Glutamatergic neuron (in vitro differentiated cells): Measurements from ENCODE around the gene UGT1A7. TPM values are rescaled to one million over a fixed set of nuclear protein-coding genes. Genes with fewer than 3 reads are reported as not detected.

Experiments used
- DNase-seq: peaks from one replicate; pipeline ENCODE4 v3.0.0; 2022
- H3K27ac Mint-ChIP-seq: one replicate; pipeline ENCODE4 v1.8.0; 2020; ENCODE audit warnings: mild to moderate bottlenecking, mixed read lengths, inconsistent platforms; ENCODE audit not compliant: unreplicated experiment
- H3K27me3 Mint-ChIP-seq: one replicate; pipeline ENCODE4 v1.8.0; 2020; ENCODE audit warnings: mild to moderate bottlenecking, moderate library complexity, mixed read lengths, inconsistent platforms; ENCODE audit not compliant: unreplicated experiment
- H3K36me3 Mint-ChIP-seq: one replicate; pipeline ENCODE4 v1.8.0; 2020; ENCODE audit warnings: mild to moderate bottlenecking, mixed read lengths, inconsistent platforms; ENCODE audit not compliant: unreplicated experiment
- H3K4me1 Mint-ChIP-seq: one replicate; pipeline ENCODE4 v1.8.0; 2020; ENCODE audit warnings: mild to moderate bottlenecking, low read depth, mixed read lengths, inconsistent platforms; ENCODE audit not compliant: unreplicated experiment
- H3K4me3 Mint-ChIP-seq: one replicate; pipeline ENCODE4 v1.8.0; 2020; ENCODE audit warnings: mild to moderate bottlenecking, mixed read lengths, inconsistent platforms; ENCODE audit not compliant: unreplicated experiment
- H3K9me3 Mint-ChIP-seq: one replicate; pipeline ENCODE4 v1.8.0; 2020; ENCODE audit warnings: mild to moderate bottlenecking, moderate library complexity, mixed read lengths, inconsistent platforms; ENCODE audit not compliant: unreplicated experiment
- total RNA-seq: library from RNA; stranded (reverse); fragmentation: NEBNext Ultra II Directional; extraction: Animal tissue kit (Norgen Biotek cat#: 25700); gene quantifications from one replicate; pipeline ENCODE4 v1.2.1, GENCODE V29; 2021; ENCODE audit not compliant: unreplicated experiment
- TF ChIP-seq, protein P1 (sequence below): fragments of 200-600 bp; sonication (generic); IDR thresholded peaks from one replicate; pipeline ENCODE4 v1.5.0; 2021; ENCODE audit not compliant: partially characterized antibody, unreplicated experiment

The UGT1A7 gene
- total RNA-seq, 1 donor from 2014 or later = not detected

DNA sequence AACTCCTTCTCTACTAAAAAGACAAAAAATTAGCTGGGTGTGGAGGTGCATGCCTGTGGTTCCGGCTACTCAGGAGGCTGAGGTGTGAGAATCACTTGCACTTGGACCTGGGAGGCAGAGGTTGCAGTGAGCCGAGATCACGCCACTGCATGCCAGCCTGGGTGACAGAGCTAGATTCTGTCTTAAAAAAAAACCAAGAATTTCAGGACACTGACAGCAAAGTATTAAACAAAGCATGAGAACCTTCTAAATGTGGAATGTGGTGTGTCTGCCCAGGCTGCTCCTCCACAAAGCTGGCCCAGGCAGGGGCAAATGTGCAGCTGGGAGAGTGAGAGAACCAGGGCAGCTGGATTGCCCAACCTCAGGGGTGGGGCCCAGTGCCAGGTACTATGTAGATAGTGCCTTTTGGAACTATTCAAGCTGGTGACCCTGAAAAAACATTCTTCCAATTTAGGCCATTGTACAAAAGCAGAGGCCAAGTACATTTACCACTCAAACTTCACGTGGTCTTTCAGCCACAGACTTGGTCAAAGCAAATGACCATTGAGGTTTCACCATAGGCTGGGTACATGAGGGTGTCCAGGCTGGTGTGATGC lies 24.3 kb downstream of the UGT1A7 start:
- no peaks in the 10 kb centered on the region for H3K4me1 Mint-ChIP-seq
- DNase-seq = no peak
- no peaks in the 10 kb centered on the region for H3K36me3 Mint-ChIP-seq
- no peak overlapping the region for H3K27ac Mint-ChIP-seq
- TF ChIP-seq, protein P1, sequence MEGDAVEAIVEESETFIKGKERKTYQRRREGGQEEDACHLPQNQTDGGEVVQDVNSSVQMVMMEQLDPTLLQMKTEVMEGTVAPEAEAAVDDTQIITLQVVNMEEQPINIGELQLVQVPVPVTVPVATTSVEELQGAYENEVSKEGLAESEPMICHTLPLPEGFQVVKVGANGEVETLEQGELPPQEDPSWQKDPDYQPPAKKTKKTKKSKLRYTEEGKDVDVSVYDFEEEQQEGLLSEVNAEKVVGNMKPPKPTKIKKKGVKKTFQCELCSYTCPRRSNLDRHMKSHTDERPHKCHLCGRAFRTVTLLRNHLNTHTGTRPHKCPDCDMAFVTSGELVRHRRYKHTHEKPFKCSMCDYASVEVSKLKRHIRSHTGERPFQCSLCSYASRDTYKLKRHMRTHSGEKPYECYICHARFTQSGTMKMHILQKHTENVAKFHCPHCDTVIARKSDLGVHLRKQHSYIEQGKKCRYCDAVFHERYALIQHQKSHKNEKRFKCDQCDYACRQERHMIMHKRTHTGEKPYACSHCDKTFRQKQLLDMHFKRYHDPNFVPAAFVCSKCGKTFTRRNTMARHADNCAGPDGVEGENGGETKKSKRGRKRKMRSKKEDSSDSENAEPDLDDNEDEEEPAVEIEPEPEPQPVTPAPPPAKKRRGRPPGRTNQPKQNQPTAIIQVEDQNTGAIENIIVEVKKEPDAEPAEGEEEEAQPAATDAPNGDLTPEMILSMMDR = no peak
- no peaks in the 10 kb centered on the region for H3K9me3 Mint-ChIP-seq
- no peak overlapping the region for H3K4me3 Mint-ChIP-seq
- peaks cover under 1% of the 10 kb centered on the region for H3K27me3 Mint-ChIP-seq

DNA sequence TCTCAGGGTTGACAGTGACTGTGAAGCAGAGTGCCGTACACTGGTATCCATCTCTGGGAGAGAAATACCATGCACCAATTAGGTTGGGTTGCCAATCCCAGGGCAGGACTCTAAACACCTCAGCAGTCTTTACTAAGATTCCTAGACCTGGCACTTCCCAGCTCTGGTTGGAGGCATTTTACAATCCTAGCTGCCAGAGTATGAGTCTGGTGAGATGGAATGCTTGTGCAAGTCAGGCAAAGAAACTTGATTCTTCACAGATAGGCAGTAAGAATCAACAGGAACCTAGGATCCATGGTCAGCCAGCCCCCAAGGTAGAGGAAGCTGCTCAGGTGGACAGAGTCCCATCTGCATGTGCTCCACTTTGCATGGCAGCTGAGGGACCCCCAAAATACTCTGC lies 25.0 kb downstream of the UGT1A7 start:
- H3K36me3 Mint-ChIP-seq = no peaks in the 10 kb centered on the region
- no peak overlapping the region for H3K4me3 Mint-ChIP-seq
- H3K9me3 Mint-ChIP-seq = no peaks in the 10 kb centered on the region
- DNase-seq = no peak
- H3K27ac Mint-ChIP-seq = no peak overlapping the region
- H3K4me1 Mint-ChIP-seq = no peaks in the 10 kb centered on the region
- H3K27me3 Mint-ChIP-seq = peaks cover 1% of the 10 kb centered on the region
- TF ChIP-seq, protein P1 = no peak

DNA sequence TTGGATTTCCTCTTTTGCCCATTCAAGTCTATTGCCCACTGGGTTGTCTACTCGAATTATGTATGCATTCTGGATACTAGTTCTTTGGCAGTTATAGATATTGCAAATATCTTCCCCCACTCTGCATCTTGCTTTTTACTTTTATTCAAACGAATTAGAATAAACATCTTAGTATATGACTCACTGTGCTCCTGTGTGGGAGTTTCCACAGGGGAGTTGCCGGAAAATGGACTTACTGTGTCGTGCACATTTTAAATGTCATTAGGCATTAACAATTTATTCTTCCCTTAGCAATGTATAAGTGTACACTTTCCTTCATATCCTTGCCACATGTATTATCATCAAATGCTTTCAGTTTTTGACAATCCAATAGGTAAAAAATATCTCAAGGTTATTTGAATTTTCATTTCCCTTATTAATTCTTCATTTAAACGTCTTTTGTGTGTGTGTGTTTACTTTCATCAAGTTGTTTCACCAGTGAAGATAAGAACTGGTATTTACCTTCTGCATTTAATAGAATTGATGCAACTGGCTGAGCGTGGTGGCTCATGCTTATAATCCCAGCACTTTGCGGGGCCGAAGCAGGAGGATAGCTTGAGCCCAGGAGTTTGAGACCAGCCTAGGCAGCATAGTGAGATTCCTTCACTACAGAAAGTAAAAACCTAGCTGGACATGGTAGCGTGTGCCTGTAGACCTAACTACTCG lies 26.4 kb downstream of the UGT1A7 start:
- H3K4me3 Mint-ChIP-seq = no peak overlapping the region
- H3K36me3 Mint-ChIP-seq = no peaks in the 10 kb centered on the region
- H3K4me1 Mint-ChIP-seq = no peaks in the 10 kb centered on the region

DNA sequence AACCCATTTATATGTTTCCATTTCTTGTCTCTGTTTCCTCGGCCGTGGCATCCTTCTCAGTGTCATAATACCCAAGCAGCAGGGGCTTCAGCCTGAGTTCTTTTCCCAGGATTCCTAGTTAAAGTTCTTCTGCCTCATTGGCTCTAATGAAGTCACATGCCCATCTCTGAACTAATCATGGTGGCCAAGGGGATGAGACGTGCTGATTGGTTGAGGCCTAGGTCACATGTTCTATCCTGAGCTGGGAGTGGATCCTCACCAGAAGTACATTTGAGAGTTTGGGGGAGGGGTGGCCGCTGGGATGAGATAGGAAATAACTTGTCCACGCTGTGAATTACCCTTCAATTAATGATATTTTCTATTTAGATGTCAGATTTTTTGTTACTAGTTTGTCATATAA lies 27.2 kb downstream of the UGT1A7 start:
- no peaks in the 10 kb centered on the region for H3K9me3 Mint-ChIP-seq
- TF ChIP-seq, protein P1 = no peak
- peaks cover 1% of the 10 kb centered on the region for H3K27me3 Mint-ChIP-seq
- H3K36me3 Mint-ChIP-seq = no peaks in the 10 kb centered on the region
- no peak overlapping the region for H3K4me3 Mint-ChIP-seq
- no peak for DNase-seq
- no peaks in the 10 kb centered on the region for H3K4me1 Mint-ChIP-seq
- H3K27ac Mint-ChIP-seq = no peak overlapping the region

More for the DNA sequence above, 26.4 kb downstream of the UGT1A7 start:
- Mint-ChIP-seq H3K27ac (no peak overlapping the region), H3K27me3 (peaks cover 1% of the 10 kb centered on the region), H3K9me3 (no peaks in the 10 kb centered on the region)
- TF ChIP-seq, protein P1 = no peak
- no peak for DNase-seq

DNA sequence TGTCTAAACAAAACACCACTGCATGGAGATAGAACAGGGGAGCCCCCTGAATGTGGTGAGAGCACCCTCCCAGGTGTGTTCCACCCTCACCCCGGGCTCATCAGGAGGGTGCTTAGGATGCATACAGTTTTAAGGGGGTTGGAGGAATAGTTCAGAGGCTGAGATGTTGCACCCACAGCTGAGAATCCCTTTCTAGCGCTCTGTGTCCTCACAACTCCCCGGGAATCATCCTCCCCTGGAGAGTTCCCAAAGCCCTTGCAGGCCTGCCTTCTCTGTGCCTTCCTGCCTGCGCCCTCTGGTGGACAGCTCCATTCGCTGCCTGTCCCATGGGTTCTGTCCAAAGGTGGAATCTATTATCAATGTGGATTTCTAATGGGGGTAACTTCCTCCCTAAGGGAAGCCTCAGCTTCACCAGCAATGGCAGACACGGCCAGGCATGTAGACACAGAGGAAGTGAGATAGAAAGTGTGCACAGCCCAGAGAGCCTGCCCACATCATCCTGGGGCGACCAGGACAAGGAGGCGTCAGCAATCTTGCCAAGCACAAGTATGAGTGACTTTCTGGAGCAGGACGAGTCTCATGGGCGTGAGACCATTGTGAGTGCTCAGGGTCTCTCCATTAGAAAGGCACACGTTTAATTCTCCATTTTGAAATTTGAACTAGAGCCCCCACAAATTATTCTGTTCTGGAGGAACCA lies 29.8 kb downstream of the UGT1A7 start:
- TF ChIP-seq, protein P1 = peak; percentile 94
- Mint-ChIP-seq H3K27me3 (peaks cover 1% of the 10 kb centered on the region), H3K27ac (no peak overlapping the region), H3K4me3 (no peak overlapping the region), H3K36me3 (no peaks in the 10 kb centered on the region), H3K9me3 (no peaks in the 10 kb centered on the region), H3K4me1 (no peaks in the 10 kb centered on the region)
- DNase-seq = peak; percentile 92
